H1 (cell line): ENCODE results near the gene POP7. TPM values are rescaled to one million over a fixed set of nuclear protein-coding genes. Genes with fewer than 3 reads are reported as not detected.

ENCODE experiments used
- CTCF ChIA-PET: fragments of 300-600 bp; sonication (Branson Sonifier 250); formaldehyde crosslinking; loops from one replicate; lab custom pipeline; 2021; ENCODE audit not compliant: partially characterized antibody; lab: Charles Lee
- POLR2A ChIA-PET: fragments of 300-600 bp; sonication (Branson Sonifier 250); formaldehyde crosslinking; loops from one replicate; lab custom pipeline; 2021; ENCODE audit warnings: inconsistent platforms; ENCODE audit not compliant: partially characterized antibody; lab: Charles Lee
- DNase-seq, 2 experiments: peaks; one replicate each; pipeline versions ENCODE4 v3.0.0 to v3.0.0-alpha.2; 2010 to 2022; ENCODE audit warnings: low spot score in 2 of 2, low read depth in 1 of 2, mixed read lengths in 1 of 2
- FAIRE-seq: peaks from 2 replicates; lab custom pipeline; 2011; peaks lifted over from hg19 to GRCh38; lab: Jason Lieb, UNC
- H2AFZ ChIP-seq: 2 replicates; pipeline ENCODE4 v1.8.1; 2012; ENCODE audit warnings: low read length, inconsistent platforms
- H2AK5ac ChIP-seq: 2 replicates; pipeline ENCODE4 v1.6.1; 2013; ENCODE audit warnings: low read depth, low read length
- H2BK120ac ChIP-seq: replicated peaks from 2 replicates; pipeline ENCODE3; 2013; ENCODE audit warnings: low read depth, low read length, inconsistent platforms
- H2BK12ac ChIP-seq: 2 replicates; pipeline ENCODE4 v1.6.1; 2013; ENCODE audit warnings: low read depth, low read length
- H2BK15ac ChIP-seq: 2 replicates; pipeline ENCODE4 v1.6.1; 2013; ENCODE audit warnings: low read length
- H2BK20ac ChIP-seq: 2 replicates; pipeline ENCODE4 v1.6.1; 2013; ENCODE audit warnings: low read length
- H2BK5ac ChIP-seq: 2 replicates; pipeline ENCODE4 v1.6.1; 2013; ENCODE audit warnings: low read depth, low read length
- H3K14ac ChIP-seq: 2 replicates; pipeline ENCODE4 v1.6.1; 2013; ENCODE audit warnings: inconsistent platforms; ENCODE audit not compliant: insufficient read length
- H3K18ac ChIP-seq: 2 replicates; pipeline ENCODE4 v1.6.1; 2013; ENCODE audit warnings: low read length; ENCODE audit errors: extremely low read depth
- H3K23ac ChIP-seq: 2 replicates; pipeline ENCODE4 v1.6.1; 2013; ENCODE audit warnings: inconsistent platforms; ENCODE audit not compliant: insufficient read length
- H3K23me2 ChIP-seq: 2 replicates; pipeline ENCODE4 v1.6.1; 2013; ENCODE audit warnings: low read depth, low read length
- H3K27ac ChIP-seq: 2 replicates; pipeline ENCODE4 v1.6.1; 2011; ENCODE audit warnings: low read depth, low read length, inconsistent platforms
- H3K27me3 ChIP-seq, 4 experiments: replicated peaks in 1 of 4; 1 replicate in 1 of 4; 2 replicates in 3 of 4; pipeline versions ENCODE4 v1.6.1 to v1.8.1; 2011 to 2013; ENCODE audit warnings: low read length in 3 of 4, mild to moderate bottlenecking in 3 of 4, inconsistent platforms in 2 of 4, mixed read lengths in 2 of 4, moderate library complexity in 1 of 4; ENCODE audit not compliant: control insufficient read depth in 3 of 4, insufficient read depth in 3 of 4; ENCODE audit errors: extremely low read depth in 1 of 4
- H3K36me3 ChIP-seq, 4 experiments: 2 replicates each; pipeline versions ENCODE4 v1.6.1 to v1.8.1; 2011 to 2013; ENCODE audit warnings: mild to moderate bottlenecking in 4 of 4, low read length in 3 of 4, moderate library complexity in 2 of 4, control low read depth in 1 of 4, inconsistent platforms in 1 of 4; ENCODE audit not compliant: insufficient read depth in 4 of 4, control insufficient read depth in 2 of 4
- H3K4ac ChIP-seq: replicated peaks from 2 replicates; pipeline ENCODE3; 2013; ENCODE audit warnings: low read length, low read depth, mixed read lengths, inconsistent platforms; ENCODE audit not compliant: insufficient read length
- H3K4me1 ChIP-seq, 4 experiments: replicated peaks in 1 of 4; 1 replicate in 1 of 4; 2 replicates in 3 of 4; pipeline versions ENCODE4 v1.6.1 to v1.8.1; 2011 to 2013; ENCODE audit warnings: low read length in 3 of 4, inconsistent platforms in 2 of 4, mixed read lengths in 1 of 4; ENCODE audit not compliant: insufficient read depth in 4 of 4, control insufficient read depth in 3 of 4
- H3K4me2 ChIP-seq, 2 experiments: 2 replicates each; pipeline versions ENCODE4 v1.6.1 to v1.8.1; 2011 to 2013; ENCODE audit warnings: low read depth in 2 of 2, low read length in 2 of 2, control low read depth in 1 of 2, inconsistent platforms in 1 of 2, mild to moderate bottlenecking in 1 of 2; ENCODE audit not compliant: insufficient read depth in 1 of 2
- H3K4me3 ChIP-seq, 4 experiments: fragments of 200-600, 300-600 bp in 1 of 4; sonication (generic), shearing (Covaris generic), sonication (Bioruptor Twin) in 1 of 4; 2 replicates each; pipeline versions ENCODE4 v1.5.1 to v1.8.1; 2011 to 2016; ENCODE audit warnings: low read length in 4 of 4, low read depth in 3 of 4, control low read depth in 2 of 4, inconsistent platforms in 2 of 4, mild to moderate bottlenecking in 2 of 4, mixed read lengths in 1 of 4, moderate library complexity in 1 of 4; ENCODE audit not compliant: insufficient read depth in 2 of 4; ENCODE audit errors: extremely low read depth in 1 of 4
- H3K56ac ChIP-seq: replicated peaks from 2 replicates; pipeline ENCODE3; 2013; ENCODE audit warnings: low read depth, mild to moderate bottlenecking, mixed read lengths, low read length, inconsistent platforms; ENCODE audit not compliant: insufficient read length
- H3K79me1 ChIP-seq: 2 replicates; pipeline ENCODE4 v1.6.1; 2013; ENCODE audit warnings: low read depth, low read length, control low read depth
- H3K79me2 ChIP-seq, 2 experiments: 2 replicates each; pipeline versions ENCODE4 v1.6.1 to v1.8.1; 2012 to 2013; ENCODE audit warnings: low read length in 2 of 2, mild to moderate bottlenecking in 2 of 2, inconsistent platforms in 1 of 2; ENCODE audit not compliant: insufficient read depth in 2 of 2, control insufficient read depth in 1 of 2
- H3K9ac ChIP-seq, 4 experiments: replicated peaks in 1 of 4; 1 replicate in 1 of 4; 2 replicates in 3 of 4; pipeline versions ENCODE4 v1.6.1 to v1.8.1; 2011 to 2013; ENCODE audit warnings: low read depth in 3 of 4, low read length in 3 of 4, control low read depth in 2 of 4, mild to moderate bottlenecking in 2 of 4, moderate library complexity in 2 of 4, inconsistent platforms in 1 of 4; ENCODE audit errors: extremely low read depth in 1 of 4
- H3K9me3 ChIP-seq, 2 experiments: 2 replicates each; pipeline versions ENCODE4 v1.6.1 to v1.8.1; 2012 to 2013; ENCODE audit warnings: mild to moderate bottlenecking in 2 of 2, moderate library complexity in 2 of 2, control low read depth in 1 of 2, inconsistent platforms in 1 of 2, low read depth in 1 of 2, low read length in 1 of 2, mixed read lengths in 1 of 2; ENCODE audit not compliant: insufficient read depth in 2 of 2
- H4K20me1 ChIP-seq, 2 experiments: replicated peaks in 1 of 2; 2 replicates each; pipeline versions ENCODE3 to v1.8.1; 2011 to 2013; ENCODE audit warnings: inconsistent platforms in 2 of 2, low read length in 2 of 2, mild to moderate bottlenecking in 1 of 2; ENCODE audit not compliant: insufficient read depth in 2 of 2, control insufficient read depth in 1 of 2
- H4K5ac ChIP-seq: 2 replicates; pipeline ENCODE4 v1.6.1; 2013; ENCODE audit warnings: low read length, low read depth, mixed read lengths, inconsistent platforms; ENCODE audit not compliant: insufficient read length
- H4K8ac ChIP-seq: 2 replicates; pipeline ENCODE4 v1.8.0; 2013; ENCODE audit warnings: mild to moderate bottlenecking, moderate library complexity, low read length, inconsistent platforms; ENCODE audit not compliant: insufficient read depth; ENCODE audit errors: extremely low read depth
- H4K91ac ChIP-seq: replicated peaks from 2 replicates; pipeline ENCODE3; 2013; ENCODE audit warnings: low read length, mixed read lengths, inconsistent platforms; ENCODE audit not compliant: insufficient read length
- CTCF ChIP-seq, 3 experiments: IDR thresholded peaks; 1 replicate in 2 of 3; 2 replicates in 1 of 3; pipeline versions ENCODE4 v1.5.1 to v1.6.1; 2011; ENCODE audit warnings: low read length in 3 of 3, mild to moderate bottlenecking in 3 of 3, inconsistent platforms in 2 of 3, low read depth in 1 of 3, moderate library complexity in 1 of 3; ENCODE audit not compliant: insufficient read depth in 1 of 3; ENCODE audit errors: control extremely low read depth in 1 of 3
- KDM4A ChIP-seq: IDR thresholded peaks from one replicate; pipeline ENCODE4 v1.7.1; 2012; ENCODE audit warnings: low read depth, mild to moderate bottlenecking, moderate library complexity, low read length, inconsistent platforms; ENCODE audit not compliant: severe bottlenecking
- PHF8 ChIP-seq: fragments of 200-600 bp; sonication (generic); conservative IDR thresholded peaks from 2 replicates; pipeline ENCODE4 v1.7.1; 2012; ENCODE audit warnings: low read depth, mild to moderate bottlenecking, inconsistent platforms, low read length, moderate library complexity
- RBBP5 ChIP-seq: IDR thresholded peaks from 2 replicates; pipeline ENCODE4 v1.7.1; 2012; ENCODE audit warnings: low read depth, mild to moderate bottlenecking, inconsistent platforms, low read length, moderate library complexity, borderline replicate concordance
- SIN3A ChIP-seq, 2 experiments: IDR thresholded peaks in 1 of 2; conservative IDR thresholded peaks in 1 of 2; 2 replicates each; pipeline ENCODE4 v1.6.1; 2011 to 2012; ENCODE audit warnings: low read length in 2 of 2, improper control_type of control experiment in 1 of 2, low read depth in 1 of 2, mild to moderate bottlenecking in 1 of 2
- WGBS, 2 experiments: shearing (Covaris generic) in 1 of 2; methylation state at CpG; one replicate each; pipeline versions ENCODE4 v1.1.6 to v1.1.7; 2013 to 2015; ENCODE audit warnings: low lambda C conversion rate in 2 of 2, mixed read lengths in 2 of 2, inconsistent platforms in 1 of 2, low coverage in 1 of 2, missing lambda C conversion rate in 1 of 2; ENCODE audit not compliant: insufficient replicate concordance in 2 of 2, insufficient coverage in 1 of 2, insufficient read length in 1 of 2; ENCODE audit errors: extremely low coverage in 1 of 2, missing lambda C conversion rate in 1 of 2; 5-methylcytosine and 5-hydroxymethylcytosine counted together
- polyA plus RNA-seq, 7 experiments: library from polyadenylated mRNA; depleted of rRNA in 3 of 7; stranded (reverse) in 5 of 7; unstranded in 2 of 7; fragments of >200 nt in 5 of 7; fragments of 200-250 nt in 2 of 7; gene quantifications; 1 replicate in 5 of 7; 2 replicates in 1 of 7; 4 replicates in 1 of 7; pipeline versions ENCODE4 v1.2.1 to v1.2.3, GENCODE V29; 2011 to 2013; ENCODE audit warnings: missing spikeins in 2 of 7, mixed read lengths in 2 of 7
- total RNA-seq: library from RNA; stranded (reverse); fragmentation: NEBNext Ultra II Directional; extraction: Animal tissue kit (Norgen Biotek cat#: 25700); gene quantifications from 2 replicates; pipeline ENCODE4 v1.2.1, GENCODE V29; 2021

The POP7 gene
- total and polyA plus RNA-seq, 2 of the 8 experiments (the other 6 are each of a cell fraction or from before 2014, with no cell fraction given), result 92.5 to 135 TPM

- Histone ChIP-seq H3K4me2 (peak overlapping the region; percentile 58 to 87), H3K18ac (peak overlapping the region; percentile 87), H2BK15ac (no peak overlapping the region), H3K9ac (peak overlapping the region; percentile 29 to 72 (median 46)), H2AFZ (no peak overlapping the region), H2BK5ac (no peak overlapping the region), H3K14ac (no peak overlapping the region), H2BK20ac (no peak overlapping the region), H3K27ac (no peak overlapping the region; the same call in 1 of the 2 replicates), H3K36me3 (peaks cover 0 to 25% (median 14%) of the 10 kb centered on the region in 4 experiments; a peak in 6 of 8 replicates), H3K56ac (peak overlapping the region; percentile 92), H3K4me3 (peak overlapping the region; percentile 72 to 99 (median 82)), H3K79me1 (peaks cover 3% of the 10 kb centered on the region), H4K5ac (peak overlapping the region; percentile 64), H2BK12ac (no peak overlapping the region), H3K4me1 (peaks cover 0 to 3% (median 0%) of the 10 kb centered on the region in 4 experiments; a peak in 2 of 7 replicates), H3K79me2 (no peaks in the 10 kb centered on the region), H4K8ac (0 out of 2 replicates have a peak overlapping the region, but pooled peaks have one; percentile 21), H4K91ac (no peak overlapping the region), H3K27me3 (peaks cover 0 to 8% (median 6%) of the 10 kb centered on the region in 4 experiments; a peak in 4 of 7 replicates), H2AK5ac (no peak overlapping the region), H3K4ac (no peak overlapping the region), H2BK120ac (no peak overlapping the region), H4K20me1 (peaks cover 10 to 17% of the 10 kb centered on the region in 2 experiments), H3K23me2 (peaks cover 11% of the 10 kb centered on the region; the same call in 1 of the 2 replicates), H3K9me3 (no peaks in the 10 kb centered on the region), H3K23ac (no peak overlapping the region)
- ChIA-PET CTCF (interaction anchor here (0.7 to 12.1 kb wide), 6 partner anchors 19 to 121 kb away, joined by 3 to 134 read pairs (median 4); partner anchors contain the start of gene GIGYF1), POLR2A (interaction anchor here (0.8 to 10.3 kb wide), 8 partner anchors 16 to 201 kb away, joined by 3 to 257 read pairs (median 4); partner anchors contain the start of genes GIGYF1, POP7 and SRRT)
- TF ChIP-seq CTCF (IDR thresholded peaks at IDR 0.05; ENCODE audit: control extremely low read depth in 1 of 3, insufficient read depth in 1 of 3, low read depth in 1 of 3, low read length in 3 of 3), result no peak
- TF ChIP-seq RBBP5, result peak; percentile 42; the same call in 1 of the 2 replicates
- TF ChIP-seq PHF8, result 0 out of 2 replicates have a peak, but pooled peaks have one; percentile 62
- TF ChIP-seq KDM4A, result peak; percentile 63
- peak in 1 of 2 experiments; percentile 5; a peak in 1 of 4 replicates for TF ChIP-seq SIN3A (conservative IDR thresholded peaks at IDR 0.05 in 1 of 2, IDR thresholded peaks at IDR 0.05 in 1 of 2; ENCODE audit: low read depth in 1 of 2, low read length in 2 of 2)
- DNase-seq (peak in 1 of 2 experiments; percentile 76), FAIRE-seq (no peak)
- 2% methylated on average over 8 of the region's 34 CpGs; no CpG with 5 or more reads in 1 of the 2 experiments for WGBS, 2 experiments
These were observed 31.9 kb upstream of the POP7 start for GRCh38 chr7:100673942-100674410.
